GM21528 (cell line): ENCODE measurements around the gene CENPP.

ENCODE experiments used
- ATAC-seq: cut with Tn5 transposase; IDR thresholded peaks from one replicate; pipeline ENCODE4 v1.9.1; 2021; ENCODE audit warnings: mild to moderate bottlenecking, moderate library complexity; ENCODE audit not compliant: unreplicated experiment, low FRiP score

The CENPP gene

GRCh38 chr9:92325269-92325990 lies at the start of gene CENPP, which contains the start of gene NOL8:
TSS of gene CENPP (plus strand) at chr9:92325953.
TSS of gene NOL8 (minus strand) at chr9:92325350. CDS start at chr9:92324161, 1,189 bp downstream.
- ATAC-seq, result peak; percentile 95

- no peak for ATAC-seq
Observed at GRCh38 chr9:92276331-92277032, 49.3 kb upstream of the CENPP start.

- ATAC-seq, result no peak
Observed at GRCh38 chr9:92278110-92278509, 47.6 kb upstream of the CENPP start.

- ATAC-seq, result no peak
Observed at GRCh38 chr9:92279302-92279701, 46.5 kb upstream of the CENPP start.

- no peak for ATAC-seq
Observed at GRCh38 chr9:92289708-92290390, 35.9 kb upstream of the CENPP start.

GRCh38 chr9:92290785-92291429 lies 34.8 kb upstream of the CENPP start:
- no peak for ATAC-seq

GRCh38 chr9:92291577-92291976 lies 34.2 kb upstream of the CENPP start:
- no peak for ATAC-seq

- ATAC-seq, result no peak
Observed at GRCh38 chr9:92292338-92293074, 33.2 kb upstream of the CENPP start.

GRCh38 chr9:92293075-92293354 lies 32.7 kb upstream of the CENPP start:
- no peak for ATAC-seq

- peak; percentile 90 for ATAC-seq
Observed at GRCh38 chr9:92293452-92294296, 32.1 kb upstream of the CENPP start, which contains the start of gene IARS1. TSS of gene IARS1 (minus strand) at chr9:92293697. CDS start at chr9:92289419, 4,278 bp downstream.

- ATAC-seq, result no peak
Observed at GRCh38 chr9:92294297-92294676, 31.5 kb upstream of the CENPP start.

GRCh38 chr9:92295240-92295790 lies 30.4 kb upstream of the CENPP start:
- ATAC-seq, result no peak

- no peak for ATAC-seq
Observed at GRCh38 chr9:92295827-92296258, 29.9 kb upstream of the CENPP start.

- ATAC-seq, result no peak
Observed at GRCh38 chr9:92297611-92298010, 28.1 kb upstream of the CENPP start.

- no peak for ATAC-seq
Observed at GRCh38 chr9:92298036-92298435, 27.7 kb upstream of the CENPP start.

- ATAC-seq, result no peak
Observed at GRCh38 chr9:92299116-92299515, 26.6 kb upstream of the CENPP start.

GRCh38 chr9:92300936-92301335 lies 24.8 kb upstream of the CENPP start:
- ATAC-seq, result no peak

GRCh38 chr9:92308893-92309292 lies 16.9 kb upstream of the CENPP start:
- no peak for ATAC-seq

- ATAC-seq, result no peak
Observed at GRCh38 chr9:92310562-92310961, 15.2 kb upstream of the CENPP start.
